NCI-H524 (cell line): ENCODE data around the gene PPP1R9B.
A peak's percentile ranks its signal among the peaks of the same experiment; 100 is the strongest.

Source experiments
- DNase-seq, 2 experiments: peaks; one replicate each; lab custom pipeline; 2025; lab: John Stamatoyannopoulos, UW

PPP1R9B gene

GRCh38 chr17:50187394-50187725 lies 36.9 kb upstream of the PPP1R9B start:
- no peak for DNase-seq

- no peak for DNase-seq
These were observed 36.4 kb upstream of the PPP1R9B start for GRCh38 chr17:50186661-50187393.

GRCh38 chr17:50185631-50186471 lies 35.4 kb upstream of the PPP1R9B start:
- DNase-seq = no peak

GRCh38 chr17:50184611-50185398 lies 34.3 kb upstream of the PPP1R9B start:
- DNase-seq = no peak

DNA sequence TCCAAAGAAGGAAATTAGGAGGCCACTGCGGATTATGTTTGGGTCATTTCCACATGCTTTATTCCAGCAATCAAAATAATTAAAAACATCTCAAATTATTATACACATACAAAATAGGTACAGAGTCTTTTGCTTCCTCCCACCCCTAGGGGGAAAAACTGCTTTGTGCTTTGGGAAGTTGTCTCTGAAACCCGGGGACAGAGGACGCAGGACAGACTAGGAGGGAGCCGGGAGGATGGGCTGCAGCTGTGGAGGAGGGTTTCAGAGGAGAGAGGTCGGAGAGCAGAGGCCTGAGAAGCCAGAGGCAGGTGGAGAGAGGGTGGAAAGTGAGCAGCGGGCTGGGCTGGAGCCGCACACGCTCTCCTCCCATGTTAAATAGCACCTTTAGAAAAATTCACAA lies 33.6 kb upstream of the PPP1R9B start:
- DNase-seq = no peak

GRCh38 chr17:50183421-50183994 lies 33.0 kb upstream of the PPP1R9B start:
- DNase-seq = no peak

DNA sequence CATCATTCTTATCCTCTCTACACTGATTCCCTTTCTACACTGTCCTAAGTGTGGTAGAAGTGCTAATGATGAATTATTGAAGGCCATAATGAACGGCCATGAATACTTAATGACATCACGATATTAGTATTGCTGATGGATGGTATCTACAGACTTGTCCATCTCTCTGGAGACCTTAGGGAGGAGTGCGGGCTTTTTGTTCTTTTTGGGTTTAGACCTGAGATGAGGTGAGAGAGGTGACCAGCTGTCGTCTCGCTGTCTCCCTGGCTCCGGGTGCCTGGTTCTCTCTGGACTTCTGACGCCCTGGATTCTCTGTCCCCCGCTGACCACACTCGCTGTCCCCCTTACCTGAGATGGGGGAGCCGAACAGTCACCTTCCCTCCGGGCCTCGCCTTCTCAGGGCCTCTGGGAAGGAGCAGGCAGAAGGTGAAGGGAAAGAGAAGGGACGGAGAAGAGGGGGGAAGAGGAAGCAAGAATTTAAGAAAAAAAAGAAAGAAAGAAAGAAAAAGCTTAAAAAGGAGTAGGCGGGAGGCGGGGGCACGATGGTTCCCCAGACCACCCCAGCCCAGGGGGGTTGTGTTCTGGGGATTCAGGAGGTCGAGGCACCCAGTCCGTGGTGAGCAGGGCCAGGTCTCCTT lies 32.4 kb upstream of the PPP1R9B start:
- no peak for DNase-seq

- no peak for DNase-seq
These were observed 31.4 kb upstream of the PPP1R9B start for GRCh38 chr17:50181591-50182560.

GRCh38 chr17:50181144-50181543 lies 30.7 kb upstream of the PPP1R9B start:
- DNase-seq = no peak

GRCh38 chr17:50180620-50181019 lies 30.1 kb upstream of the PPP1R9B start:
- no peak for DNase-seq

DNA sequence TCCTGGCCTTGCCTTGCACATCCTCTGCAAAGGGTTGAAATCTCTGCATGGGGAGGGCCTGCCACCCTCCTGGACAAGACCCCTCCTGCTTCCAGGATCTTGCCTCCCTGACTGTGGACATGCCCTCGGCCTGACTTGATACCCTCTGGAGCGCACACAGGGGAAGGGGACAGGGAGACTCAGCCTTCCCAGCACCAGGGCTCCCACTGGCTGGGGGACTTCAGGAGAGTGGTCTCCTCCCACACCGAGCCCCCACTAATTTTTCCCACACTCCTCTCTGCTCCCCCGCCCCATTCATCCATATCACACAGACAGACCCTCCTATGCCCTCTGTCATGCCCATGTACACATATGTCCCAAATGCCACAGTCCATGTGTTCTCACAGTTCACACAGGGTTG lies 29.6 kb upstream of the PPP1R9B start:
- no peak for DNase-seq

GRCh38 chr17:50177983-50178834 lies 27.7 kb upstream of the PPP1R9B start:
- peak; percentile 83 to 88 for DNase-seq

DNA sequence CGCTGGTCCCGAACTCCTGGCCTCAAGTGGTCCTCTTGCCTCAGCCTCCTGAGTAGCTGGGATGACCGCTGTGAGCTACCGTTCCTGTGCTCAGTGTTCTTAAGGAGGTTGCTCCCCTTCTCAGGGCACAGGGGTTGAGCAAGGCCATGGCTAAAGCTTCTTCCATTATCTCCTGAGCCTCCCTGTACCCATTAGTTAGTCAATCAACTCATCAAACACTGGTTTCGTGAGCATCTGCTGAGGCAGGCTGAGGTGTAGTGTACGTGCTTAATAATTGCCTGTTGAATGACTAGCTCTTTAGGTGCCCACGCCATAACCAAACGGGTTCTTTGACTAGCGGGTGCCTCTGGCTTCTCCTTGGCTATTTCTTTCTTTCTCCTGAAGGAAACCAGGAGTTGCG lies 27.0 kb upstream of the PPP1R9B start:
- DNase-seq = no peak

DNA sequence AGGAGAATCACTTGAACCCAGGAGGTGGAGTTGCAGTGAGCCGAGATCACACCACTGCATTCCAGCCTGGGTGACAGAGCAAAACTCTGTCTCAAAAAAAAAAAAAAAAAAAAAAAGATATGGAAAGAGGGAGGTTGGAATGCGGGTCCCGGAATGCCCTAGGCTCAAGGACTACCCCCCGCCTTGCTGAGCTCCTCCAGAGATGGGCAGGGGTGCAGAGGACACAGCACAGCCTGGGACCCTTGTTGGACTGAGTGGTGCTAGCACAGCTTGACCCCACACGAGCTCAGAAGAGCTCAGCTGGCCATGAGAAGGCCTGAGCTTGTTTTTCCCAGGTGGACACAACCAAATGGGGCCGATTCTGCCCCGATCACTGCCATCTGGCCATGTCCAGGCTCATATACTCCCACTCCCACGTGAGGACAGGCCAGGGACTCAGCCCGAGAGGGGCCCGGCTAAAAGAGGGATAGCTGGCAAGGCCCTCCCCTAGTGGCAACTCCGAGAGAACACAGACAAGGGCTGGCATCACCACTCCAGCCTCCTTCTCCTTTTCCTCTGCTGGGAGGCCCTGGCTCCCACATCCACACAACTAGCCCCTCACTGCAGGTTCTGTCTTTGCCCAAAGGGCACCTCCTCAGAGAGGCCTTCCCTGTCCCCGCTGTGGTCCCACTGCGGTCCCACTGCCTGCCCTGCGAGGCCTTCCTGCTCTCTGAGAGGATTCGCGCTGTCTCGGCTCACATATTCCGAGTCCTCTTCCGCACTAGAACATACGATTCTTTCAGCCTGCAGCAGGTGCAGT lies 26.3 kb upstream of the PPP1R9B start:
- DNase-seq = peak in 1 of 2 experiments; percentile 11

DNA sequence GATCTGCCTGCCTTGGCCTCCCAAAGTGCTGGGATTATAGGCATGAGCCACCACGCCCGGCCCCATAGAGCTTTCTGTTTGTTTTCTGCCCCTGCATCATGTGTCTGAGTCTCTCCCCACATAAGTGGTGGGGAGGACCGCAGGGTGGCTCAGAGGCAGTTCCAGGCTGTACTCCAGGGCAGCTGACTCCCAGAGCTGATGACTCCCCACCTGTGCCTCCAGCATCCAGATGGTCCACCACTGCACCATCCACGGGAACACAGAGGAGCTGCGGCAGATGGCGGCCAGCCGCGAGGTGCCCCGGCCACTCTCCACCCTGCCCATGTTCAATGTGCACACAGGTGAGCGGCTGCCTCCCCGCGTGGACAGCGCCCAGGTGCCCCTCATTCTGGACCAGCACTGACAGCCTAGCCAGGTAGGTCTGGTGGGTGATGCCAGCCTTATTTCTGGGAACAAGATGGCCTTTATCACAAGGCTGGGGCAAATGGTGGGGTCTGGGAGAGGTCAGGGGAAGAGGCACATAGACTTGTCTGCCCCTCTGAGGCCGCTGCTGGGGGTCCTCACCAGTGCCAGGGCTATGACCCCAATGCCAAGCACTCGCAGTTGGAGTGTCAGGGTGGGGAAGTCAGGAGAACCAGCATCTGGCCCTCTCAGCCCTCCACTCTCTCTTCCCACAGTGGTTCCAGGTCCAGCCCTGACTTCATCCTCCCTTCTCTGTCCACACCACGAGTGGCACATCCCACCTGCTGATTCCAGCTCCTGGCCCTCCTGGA lies 24.7 kb upstream of the PPP1R9B start:
- peak; percentile 89 to 94 for DNase-seq

GRCh38 chr17:50174444-50174843 lies 24.0 kb upstream of the PPP1R9B start:
- DNase-seq = no peak

GRCh38 chr17:50173335-50173941 lies 23.0 kb upstream of the PPP1R9B start:
- no peak for DNase-seq

DNA sequence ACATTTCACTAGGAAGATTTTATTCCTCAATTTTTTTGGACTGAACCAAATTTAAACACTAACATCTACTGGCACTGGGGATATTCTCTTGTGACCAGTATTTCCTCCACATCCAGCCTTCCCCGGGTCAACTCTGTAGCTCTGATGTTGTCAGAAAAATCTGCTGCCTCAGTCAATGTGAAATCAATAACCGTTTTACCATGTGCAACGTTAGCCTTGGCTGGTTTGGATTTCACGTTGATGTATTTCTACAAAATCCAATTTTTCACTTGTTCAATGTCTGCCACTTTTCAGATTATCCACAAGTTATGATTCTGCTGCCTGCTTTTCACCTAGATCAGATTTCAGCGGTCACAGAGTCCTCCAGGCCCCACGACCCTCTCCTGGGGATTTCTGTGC lies 22.5 kb upstream of the PPP1R9B start:
- DNase-seq = no peak
